ENCODE data around the gene ZNHIT3.
"Not testable (repeated sequence)": the region's sequence is repeated elsewhere in the genome, so short reads cannot be mapped to it uniquely, and the experiment has no call there.

ZNHIT3 gene

DNA sequence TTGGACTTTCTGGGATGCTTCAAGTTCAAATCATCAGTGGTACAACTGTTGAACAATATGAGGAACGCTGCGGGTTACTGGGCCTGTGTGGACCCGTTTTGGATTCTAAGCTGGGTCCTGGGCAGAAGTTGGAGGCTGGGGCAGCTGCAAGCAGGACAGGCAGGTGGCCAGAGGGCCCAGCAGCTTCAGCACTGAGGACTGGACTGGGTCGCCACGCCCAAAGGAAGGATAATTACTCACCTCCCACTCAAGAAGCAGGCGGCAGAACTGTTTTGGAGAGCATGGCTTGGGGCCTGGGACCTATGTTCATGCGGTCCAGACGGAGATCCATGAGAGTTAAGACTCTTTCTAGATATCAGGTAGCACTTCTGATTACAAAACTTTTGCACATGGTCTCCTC lies 1.5 kb upstream of the ZNHIT3 start:
- no peak for FAIRE-seq

DNA sequence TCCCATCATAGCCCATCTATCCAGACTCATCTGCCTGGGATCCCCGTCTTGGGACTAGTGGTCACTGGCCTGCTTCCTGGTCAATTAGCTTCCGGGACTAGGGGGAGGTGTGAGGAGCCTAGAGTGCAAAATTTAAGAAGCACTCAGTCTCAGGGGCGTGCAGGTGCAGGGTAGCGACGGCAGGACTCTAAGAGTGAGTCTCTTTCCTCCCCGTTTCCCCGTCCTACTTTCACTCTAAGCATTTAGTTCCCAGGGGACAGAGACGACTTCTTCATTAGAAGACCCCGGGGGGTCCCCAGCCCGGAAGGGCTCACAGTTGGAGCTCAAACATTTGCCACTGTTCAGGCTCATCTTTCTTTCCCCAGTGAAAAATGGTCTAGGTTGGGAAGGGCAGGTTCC lies 677 bp upstream of the ZNHIT3 start:
- no peak for FAIRE-seq

DNA sequence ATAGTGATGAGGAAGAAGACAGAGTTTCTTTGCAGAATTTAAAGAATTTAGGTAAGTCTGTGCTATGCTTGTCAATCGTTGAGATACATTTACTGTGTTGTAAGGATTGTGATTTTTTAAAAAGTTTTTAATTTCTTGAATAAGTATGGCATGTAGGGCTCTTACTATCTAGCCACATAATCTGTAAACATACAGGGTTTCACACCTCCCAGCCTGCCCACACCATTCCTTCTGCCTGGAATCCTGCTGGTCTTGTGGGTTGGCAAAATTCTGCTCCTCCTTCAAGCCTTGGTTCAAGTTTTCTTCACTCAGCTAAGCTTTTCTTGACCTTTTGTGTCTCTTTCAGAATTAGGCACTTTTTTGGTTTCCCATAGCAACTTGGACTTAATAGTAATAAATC lies 7.5 kb downstream of the ZNHIT3 start:
- no peak for FAIRE-seq

DNA sequence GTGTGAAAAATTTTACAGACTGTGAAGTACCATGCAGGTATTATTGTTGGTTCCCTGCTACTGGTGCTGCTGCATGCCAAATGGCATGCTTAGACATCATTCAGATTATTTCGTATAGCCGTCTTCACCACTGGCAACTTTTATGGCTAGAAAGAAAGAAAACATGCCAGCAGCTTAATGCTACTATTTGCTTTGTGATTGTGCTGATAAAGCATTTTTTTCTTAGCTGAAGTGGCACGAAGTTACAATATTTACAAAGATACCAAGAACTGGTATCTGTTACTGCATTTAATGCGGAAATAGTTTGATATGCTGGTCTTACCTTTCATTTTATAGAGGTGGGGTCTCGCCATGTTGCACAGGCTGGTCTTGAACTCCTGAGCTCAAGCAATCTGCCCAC lies 8.2 kb downstream of the ZNHIT3 start:
- no peak for FAIRE-seq

DNA sequence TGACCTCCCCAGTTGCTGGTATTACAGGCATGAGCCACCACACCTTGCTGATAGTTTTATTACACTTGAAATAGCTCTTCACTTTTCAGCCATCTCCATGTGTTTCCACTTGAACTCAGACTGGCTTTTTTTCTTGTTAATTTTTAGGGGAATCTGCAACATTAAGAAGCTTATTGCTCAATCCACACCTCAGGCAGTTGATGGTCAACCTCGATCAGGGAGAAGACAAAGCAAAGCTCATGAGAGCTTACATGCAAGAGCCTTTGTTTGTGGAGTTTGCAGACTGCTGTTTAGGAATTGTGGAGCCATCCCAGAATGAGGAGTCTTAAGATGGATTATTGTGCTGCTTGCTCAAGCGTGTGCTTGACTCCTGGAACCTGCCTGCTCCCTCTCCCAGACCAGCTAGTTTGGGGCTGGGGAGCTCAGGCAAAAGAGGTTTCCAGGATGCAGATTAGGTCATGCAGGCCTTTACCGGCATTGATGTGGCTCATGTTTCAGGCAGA lies 8.6 kb downstream of the ZNHIT3 start:
- FAIRE-seq: no peak

DNA sequence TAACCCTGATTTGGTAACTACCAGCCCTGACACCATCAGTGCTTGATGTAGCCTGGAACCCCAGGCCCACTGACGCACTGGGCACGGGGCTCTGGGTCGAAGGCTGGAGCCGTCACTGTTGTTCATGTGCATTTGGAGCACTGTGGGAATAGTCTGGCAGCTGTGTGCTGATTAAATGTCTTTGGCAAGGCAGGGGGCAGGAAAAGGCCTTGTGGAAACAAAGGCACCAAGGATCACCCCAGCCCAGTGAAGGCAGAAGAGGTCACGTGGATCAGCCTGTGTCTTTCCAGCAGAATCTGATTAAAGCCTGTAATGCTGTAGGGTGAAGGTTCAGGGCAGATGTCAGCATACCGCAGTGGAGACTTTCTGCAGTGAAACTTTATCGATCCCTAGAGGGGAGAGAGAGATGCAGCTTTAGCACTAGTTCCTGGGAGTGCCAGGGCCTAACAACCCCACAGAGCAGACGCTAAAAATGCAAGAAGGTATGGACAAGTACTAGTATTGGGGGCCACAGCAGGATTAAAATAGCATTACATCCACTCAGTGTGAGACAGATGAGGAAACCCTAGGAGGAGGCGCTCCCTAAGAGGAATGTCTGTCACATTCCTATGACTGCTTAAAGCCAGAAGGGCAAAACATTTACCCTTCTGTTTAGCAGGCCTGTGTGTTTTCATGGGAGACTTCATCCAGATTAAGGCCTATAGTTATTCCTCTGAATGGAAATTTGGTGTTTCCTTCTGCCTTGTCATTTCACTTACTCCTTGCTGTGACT lies 9.7 kb downstream of the ZNHIT3 start:
- FAIRE-seq: no peak

DNA sequence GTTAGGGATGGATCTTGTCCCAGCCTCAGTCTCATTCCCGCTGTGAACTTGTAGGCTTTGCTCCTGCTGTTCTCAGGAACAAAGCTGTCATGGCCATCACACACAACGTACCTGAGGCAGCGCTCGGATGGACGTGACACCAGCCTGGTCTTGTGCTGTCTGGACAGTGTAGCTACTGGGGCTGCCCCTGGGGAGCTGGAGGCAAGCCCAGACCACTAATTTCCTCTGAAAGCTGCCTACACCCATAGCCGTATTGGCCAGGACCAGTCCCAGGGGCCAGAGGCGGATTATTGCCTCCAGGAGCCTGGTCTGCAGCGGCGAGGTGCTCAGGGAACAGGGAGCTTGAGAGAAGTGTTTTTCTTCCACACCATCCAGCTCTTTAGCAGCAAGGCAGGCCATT lies 11.7 kb downstream of the ZNHIT3 start:
- no peak for FAIRE-seq

DNA sequence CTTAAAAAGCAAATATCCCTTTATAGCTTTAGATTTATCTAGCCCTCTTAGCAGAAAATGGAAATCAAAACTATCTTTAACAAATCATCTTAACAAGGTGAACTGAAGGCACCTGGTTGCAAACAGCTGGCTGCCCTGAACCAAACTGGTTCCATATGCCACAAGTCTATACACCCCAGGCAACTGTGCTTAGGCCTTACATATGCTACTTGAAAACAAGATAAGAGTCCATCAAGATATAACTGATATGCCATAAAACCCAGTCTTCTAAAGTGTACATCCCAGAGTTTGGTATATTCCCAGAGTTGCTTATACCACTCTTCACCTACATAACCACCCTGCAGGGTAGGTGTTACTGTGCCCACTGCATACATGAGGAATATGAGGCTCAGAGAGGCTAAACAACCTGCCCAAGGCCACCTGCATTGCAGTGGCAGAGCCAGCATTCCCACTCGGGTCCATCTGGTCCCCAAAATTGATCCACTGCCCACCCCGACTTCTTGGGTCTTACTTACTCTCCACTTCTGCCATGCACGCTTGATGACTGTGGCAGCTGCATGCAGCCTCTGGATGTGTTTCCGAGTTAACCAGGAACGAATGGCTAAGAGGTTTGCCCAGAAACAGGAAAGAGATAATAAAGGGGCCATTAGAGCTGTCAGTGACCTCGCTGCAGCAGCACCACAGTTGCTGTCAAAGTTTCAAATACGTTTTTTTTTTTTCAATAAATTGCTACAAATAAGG lies 12.2 kb downstream of the ZNHIT3 start:
- no peak for FAIRE-seq

DNA sequence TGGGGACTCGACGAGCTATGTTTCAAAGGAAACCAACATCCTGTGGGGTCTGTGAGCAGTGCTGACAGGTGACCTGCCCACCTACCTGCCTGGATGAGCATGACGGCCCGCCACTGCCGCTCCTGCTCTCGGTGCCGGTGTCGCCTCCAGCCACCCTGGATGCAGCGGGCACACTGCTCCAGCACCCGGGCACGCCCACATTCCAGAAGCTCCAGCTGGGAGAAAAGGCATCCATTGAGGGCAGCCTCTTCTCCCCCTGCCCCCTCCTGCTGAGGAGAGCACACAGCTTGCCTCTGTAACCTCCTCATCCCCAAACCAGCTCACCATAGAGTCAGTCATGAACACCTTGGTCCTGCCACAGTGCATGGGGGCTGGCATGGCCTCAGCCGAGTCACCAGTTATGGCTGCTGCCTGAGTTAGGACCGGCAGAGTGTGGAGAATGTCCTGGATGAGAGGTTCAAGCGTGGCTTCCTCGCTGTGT lies 14.3 kb downstream of the ZNHIT3 start:
- FAIRE-seq: no peak

DNA sequence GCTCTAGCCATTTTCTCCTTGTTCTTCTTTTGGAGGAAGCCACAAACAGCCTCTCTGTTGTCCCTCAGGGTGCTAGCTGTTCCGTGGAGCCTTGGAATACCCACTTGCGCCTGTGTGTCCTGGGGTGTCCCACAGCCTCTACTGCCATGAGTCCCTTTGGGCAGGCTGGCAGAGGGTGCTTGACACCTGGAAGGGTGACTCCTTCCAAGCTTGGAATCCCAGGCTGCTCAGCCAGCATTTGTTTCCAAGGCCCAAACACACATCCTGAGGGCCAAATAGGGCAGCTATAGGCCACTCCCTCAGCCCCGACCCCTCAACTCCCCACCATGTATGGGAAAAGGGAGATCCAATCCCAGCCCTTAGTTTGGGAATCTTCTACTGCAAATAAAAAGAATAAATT lies 14.9 kb downstream of the ZNHIT3 start:
- FAIRE-seq: no peak

DNA sequence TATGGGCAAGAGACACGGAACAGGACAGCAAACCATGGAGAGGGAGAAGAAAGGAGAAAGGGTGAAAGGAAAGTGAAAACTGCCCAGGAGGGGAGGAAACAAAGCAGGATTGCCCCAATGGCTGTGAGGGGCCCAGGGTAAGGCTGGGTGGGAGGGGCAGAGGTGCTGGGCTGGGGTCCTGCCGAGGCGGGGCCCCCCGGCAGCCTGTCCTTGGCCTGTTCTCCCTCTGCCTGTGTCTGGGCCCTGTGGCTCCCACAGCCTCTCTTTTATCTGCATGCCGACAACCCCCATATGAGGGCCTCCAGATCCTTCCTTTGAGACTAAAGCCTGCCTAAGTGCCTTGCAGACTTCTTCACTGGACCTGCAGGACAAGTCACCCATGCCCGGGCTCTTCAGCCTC lies 15.5 kb downstream of the ZNHIT3 start:
- FAIRE-seq: no peak

DNA sequence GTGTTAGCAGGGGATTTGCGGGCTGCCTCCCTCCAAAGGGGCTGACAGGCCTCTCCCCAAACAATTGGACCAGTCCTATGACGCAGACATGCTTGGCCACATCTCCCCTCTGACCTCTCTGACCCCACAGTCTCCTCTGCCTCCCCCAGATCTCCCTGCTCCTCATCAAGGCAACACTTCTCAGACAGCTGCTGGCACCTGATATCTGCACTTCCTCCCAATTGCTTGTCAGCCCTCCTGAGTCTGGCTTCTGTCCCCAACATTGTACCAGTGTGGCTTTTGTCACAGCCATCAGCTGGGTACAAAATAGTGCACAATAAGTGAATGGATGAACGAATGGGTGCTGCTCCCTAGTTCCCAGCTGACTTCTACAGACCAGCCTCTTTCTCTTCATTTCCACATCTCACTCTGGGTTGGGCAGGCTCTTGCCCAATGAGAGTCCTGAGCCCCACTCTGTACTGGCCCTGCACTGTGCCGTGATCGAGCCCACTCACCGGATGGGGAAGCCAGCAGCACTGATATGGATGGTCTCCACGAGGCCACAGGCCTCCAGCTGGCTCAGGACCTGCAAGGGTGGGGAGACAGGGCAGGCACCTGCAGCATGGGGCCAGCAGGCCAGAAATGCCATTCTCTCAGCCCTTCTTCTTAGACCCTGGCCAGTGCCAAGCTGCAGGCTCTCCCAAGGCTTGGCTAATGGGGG lies 17.1 kb downstream of the ZNHIT3 start:
- no peak for FAIRE-seq

DNA sequence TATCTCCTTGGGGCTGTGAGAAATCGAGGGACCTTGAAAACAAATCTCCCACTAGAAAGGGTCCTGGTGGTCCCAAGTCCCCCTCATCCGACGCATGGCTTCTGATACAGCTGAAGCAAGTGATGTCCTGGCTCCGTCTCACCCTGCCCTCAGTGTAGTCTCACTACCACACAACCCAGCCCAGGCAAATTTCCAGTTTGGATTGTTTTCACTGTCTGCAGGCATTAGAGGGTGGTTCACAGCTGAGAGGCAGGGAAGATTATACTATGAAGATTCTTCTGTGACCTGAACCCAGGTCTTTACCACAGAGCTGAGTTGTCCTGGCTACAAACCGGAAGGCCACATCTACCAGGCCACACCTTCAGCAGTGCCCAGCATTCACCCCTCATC lies 17.7 kb downstream of the ZNHIT3 start:
- no peak for FAIRE-seq

DNA sequence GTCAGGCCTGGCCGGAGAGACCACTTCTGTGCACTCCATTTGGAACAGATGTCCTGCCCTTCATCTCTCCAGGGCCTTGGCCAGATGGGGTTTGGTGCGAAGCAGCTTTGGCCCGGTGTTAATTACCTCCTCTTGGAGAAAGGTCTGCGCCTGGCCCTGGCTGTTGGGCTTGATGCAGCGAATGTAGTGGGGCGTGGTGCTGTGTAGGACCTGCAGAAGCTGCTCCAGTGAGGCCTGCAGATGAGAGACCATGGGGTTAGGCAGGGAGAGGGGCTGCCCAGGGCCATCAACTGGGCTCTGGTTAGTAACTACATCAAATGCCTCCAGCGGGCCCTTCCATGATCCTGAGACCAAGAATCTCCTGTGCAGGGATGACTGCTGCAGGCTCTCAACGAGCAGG lies 18.7 kb downstream of the ZNHIT3 start:
- FAIRE-seq: no peak

DNA sequence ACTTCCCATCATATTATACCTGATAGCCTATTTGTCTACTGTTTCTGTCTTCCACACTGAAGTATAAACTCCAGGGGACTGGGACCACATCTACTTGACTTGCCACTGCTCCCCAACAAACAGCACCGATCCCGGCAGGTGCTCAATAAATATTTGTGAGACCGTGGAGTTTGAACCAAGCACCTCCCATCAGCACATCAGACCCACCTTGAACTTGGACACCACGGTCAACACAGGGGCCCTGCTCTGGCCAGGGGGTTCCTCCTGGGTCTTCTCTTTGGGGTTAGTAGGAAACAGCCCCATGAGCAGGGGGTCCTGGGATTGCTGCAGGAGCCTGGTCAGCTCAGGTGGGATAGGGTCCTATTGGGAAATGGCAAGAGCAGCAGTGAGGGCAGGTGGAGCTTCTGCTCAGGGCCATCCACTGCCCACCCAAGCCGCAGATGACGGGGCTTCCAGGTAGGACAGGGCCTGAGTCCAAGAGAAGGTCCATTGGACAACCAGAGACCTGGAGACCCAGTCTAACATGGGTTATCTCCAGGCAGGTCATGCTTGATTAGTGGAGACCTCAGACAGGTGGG lies 19.9 kb downstream of the ZNHIT3 start:
- no peak for FAIRE-seq

DNA sequence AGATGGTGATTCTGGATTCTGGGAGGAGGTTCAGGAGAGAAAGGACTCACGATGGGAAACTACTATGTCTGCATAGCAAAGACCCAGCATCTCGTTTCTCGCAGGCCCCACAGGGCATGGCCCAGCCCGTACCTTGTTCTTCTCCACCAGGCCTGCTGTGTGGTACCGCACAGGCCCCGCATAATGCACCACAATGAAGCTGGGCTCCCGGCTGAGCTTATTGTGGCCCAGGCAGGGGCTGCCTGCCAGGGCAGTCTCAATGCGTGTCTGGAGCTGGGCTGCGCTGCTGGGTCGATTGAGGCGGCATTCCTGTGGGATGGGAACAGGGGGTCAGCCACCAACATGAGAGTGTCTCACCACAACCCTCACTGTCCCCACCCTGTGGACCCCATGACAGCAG lies 20.4 kb downstream of the ZNHIT3 start:
- FAIRE-seq: no peak

DNA sequence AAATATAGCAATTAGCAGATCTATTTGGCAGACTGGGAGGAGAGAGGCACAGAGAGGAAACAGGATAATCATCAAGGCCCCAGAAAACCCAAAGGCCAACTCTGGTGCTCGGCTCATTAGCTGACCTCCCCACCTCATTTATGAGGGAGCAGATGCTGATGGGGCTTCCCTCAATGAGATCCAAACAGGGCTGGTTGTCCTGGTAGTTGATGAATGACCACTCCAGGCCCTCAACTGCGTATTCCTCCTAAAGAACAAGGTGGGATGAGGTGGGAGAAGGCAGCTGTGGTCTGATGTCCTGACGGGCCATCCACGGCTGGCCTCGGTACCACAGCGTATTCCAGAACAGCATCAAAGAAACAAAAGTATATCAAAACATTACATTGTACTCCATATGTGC lies 20.8 kb downstream of the ZNHIT3 start:
- no peak for FAIRE-seq

DNA sequence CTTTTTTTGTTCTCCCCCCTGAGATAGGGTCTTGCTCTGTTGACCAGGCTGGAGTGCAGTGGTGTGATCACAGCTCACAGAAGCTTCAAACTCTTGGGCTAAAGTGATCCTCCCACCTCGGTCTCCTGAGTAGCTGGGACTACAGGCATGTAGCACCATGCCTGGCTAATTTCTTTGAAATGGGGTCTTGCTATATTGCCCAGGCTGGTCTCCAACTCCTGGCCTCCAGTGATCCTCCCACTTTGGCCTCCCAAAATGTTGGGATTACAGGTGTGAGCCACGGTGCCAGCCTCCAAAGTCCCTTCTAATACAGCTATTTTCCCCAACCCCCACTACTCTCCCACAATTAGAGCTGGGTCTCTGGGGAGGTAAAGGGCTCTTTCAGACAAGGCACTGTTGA lies 22.0 kb downstream of the ZNHIT3 start:
- FAIRE-seq: not testable (repeated sequence)

DNA sequence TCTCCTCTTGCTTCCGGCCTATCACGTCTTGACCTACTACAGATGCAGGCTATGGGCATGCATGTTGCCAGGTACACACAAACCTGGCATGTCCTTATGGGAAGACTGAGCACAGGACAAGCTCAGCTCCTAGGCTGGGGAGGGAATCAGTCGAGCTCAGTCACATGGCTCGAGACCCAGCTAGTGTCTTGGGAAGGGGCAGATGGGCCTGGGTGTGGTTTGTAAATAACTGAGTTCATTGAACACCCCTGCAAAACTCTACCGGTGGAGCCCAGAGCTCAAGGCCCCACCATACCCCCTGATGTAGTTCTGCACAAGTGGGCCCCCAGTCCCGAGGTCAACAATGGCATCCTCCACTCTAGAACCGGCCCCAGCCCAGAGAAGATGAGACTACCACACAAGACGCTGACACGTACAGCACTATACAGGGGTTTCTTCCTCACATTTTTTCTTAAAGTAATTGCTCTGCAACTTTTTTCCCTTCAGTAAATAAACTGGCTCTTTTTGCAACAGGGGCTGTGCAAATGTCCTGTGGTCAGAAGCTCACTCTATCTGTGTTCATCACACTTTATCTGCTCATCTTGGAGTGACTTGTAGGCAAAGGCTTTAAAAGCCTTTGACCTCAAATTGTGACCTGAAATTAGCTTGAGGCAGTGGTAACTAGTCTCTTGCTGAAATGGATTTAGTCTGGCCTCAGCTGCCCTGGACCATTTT lies 22.9 kb downstream of the ZNHIT3 start:
- no peak for FAIRE-seq

DNA sequence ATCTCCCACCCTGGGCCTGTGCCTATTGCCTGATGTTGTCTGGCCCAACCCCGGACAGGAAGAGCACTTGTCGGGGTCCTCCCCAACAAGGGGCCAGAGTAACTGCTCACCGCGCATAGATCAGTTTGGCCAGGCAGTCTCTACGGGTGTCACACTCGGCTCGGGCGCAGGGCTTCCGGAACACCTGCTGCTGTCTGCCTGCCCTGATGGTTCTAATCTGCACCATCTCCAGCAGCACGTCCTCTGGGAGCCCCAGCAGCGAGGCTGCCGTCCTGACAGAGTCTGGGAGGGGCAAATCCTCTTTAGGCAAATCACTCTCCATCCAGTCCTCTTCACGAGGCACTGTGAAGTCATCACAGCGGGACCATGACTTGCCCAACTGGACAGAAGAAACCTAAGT lies 24.2 kb downstream of the ZNHIT3 start:
- no peak for FAIRE-seq

DNA sequence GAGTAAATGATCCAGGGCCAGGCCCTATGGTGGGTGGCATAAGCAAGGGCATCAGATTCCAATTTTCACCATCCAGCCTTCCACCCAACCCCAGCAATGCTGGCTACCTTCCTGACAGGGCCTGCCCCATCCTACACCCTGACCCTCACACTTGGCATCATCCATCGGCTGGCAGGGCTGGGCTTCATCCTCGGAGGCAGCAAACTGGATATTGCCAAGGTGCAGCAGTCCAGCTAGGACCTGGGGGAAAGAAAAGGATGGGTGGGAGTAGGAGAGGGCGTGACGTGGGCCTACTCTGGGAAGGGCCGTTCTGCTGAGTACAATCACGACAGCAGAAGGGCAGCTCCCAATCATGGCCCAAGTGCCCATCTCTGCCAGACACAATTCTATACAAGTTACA lies 24.7 kb downstream of the ZNHIT3 start:
- no peak for FAIRE-seq

DNA sequence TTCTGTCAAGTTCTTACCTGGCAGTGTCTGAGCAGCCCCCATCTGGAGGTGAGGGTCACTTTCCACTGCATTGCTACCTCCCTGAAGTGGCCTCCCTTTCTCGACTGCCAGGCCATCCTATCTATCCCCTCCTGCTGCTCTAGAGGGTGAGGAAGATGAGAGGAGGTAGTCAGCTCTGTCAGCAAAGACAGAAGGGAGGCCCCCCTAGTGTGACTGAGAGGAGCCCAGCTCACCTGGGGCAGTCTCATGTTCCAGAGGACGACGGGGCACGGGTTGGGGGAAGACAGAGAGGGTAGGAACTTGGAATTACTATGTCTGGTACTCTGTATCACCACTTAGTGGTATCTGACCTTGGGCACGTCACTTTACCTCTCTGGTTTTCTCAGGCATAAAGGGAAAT lies 26.2 kb downstream of the ZNHIT3 start:
- FAIRE-seq: no peak

DNA sequence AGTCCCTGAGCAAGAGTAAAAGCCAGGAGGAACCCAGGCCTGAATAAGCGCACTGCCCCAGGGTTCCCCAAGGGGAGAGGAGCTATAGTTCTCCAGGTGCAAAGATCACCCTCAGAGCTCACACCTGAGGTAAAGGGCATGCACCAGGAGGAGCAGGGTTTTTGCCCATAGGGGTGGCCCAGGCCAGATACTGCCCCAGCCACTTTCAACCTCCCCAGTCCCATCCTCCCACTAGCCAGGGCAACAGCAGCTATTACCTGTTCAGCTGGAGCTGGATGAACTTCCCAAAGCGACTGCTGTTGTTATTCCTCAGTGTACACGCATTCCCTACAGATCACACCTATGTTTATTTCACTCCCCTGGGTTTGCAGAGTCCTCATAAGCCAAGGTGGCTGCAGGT lies 28.4 kb downstream of the ZNHIT3 start:
- no peak for FAIRE-seq

Measured in colon (tissue), 2 donors.